NT2/D1 (cell line): ENCODE data around the gene NLRP3.

ENCODE experiments used
- SUZ12 ChIP-seq: IDR thresholded peaks from 2 replicates; pipeline ENCODE4 v1.6.1; 2011; ENCODE audit not compliant: insufficient read length, insufficient read depth; ENCODE audit errors: extremely low read depth
- YY1 ChIP-seq: IDR thresholded peaks from 2 replicates; pipeline ENCODE4 v1.6.1; 2011; ENCODE audit not compliant: insufficient read length, insufficient read depth
- ZNF274 ChIP-seq: IDR thresholded peaks from 2 replicates; pipeline ENCODE4 v1.6.1; 2011; ENCODE audit warnings: mild to moderate bottlenecking, low read depth, low read length

GRCh38 chr1:247367786-247368422 is 48.1 kb upstream of the NLRP3 start:
- TF ChIP-seq SUZ12 (no peak), ZNF274 (no peak), YY1 (no peak)
